Measurements from ENCODE around the gene TECTB.

The TECTB gene

DNA sequence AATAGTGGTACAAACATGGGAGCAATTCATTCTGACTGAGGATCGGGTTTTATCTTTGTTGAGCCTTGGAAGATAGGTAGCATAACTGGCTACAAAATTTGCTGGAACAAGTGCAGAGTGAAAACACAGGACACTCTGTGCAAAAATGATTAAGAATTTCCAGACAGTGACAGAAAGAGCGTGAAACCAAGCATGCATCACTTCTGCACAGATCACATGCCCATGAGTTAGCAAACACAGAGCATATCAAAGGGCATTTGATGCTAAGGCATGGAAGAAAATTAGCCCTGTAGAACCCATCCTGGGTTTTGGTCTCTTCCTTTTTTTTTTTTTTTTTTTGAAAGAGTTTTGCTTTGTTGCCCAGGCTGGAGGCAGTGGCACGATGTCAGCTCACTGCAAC lies 28.3 kb downstream of the TECTB start:
- TF ChIP-seq GATA3 (IDR thresholded peaks at IDR 0.05; ENCODE audit: low read depth, low read length) (no peak), GATA2 (IDR thresholded peaks at IDR 0.05; ENCODE audit: low read depth, low read length) (no peak)

DNA sequence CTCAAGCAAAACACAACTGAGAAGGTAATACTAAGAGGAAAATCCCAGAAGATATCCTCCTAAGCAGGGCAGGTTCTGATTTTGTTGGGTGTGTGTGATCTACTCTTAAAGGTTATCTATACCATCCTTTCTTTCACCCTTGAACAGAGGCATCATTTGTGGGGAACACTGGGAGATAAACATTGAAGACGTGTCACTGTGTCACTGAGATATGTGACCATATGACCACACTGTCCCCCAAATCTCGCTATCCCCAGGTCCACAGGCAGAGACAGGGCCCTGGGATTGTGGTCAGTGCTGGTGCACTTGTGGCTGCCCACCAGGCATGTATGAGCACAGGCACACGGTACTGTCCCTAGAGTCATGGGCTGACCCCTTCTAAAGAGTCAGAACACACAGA lies 30.0 kb downstream of the TECTB start:
- TF ChIP-seq GATA2 (IDR thresholded peaks at IDR 0.05; ENCODE audit: low read depth, low read length) (no peak), GATA3 (IDR thresholded peaks at IDR 0.05; ENCODE audit: low read depth, low read length) (no peak)

DNA sequence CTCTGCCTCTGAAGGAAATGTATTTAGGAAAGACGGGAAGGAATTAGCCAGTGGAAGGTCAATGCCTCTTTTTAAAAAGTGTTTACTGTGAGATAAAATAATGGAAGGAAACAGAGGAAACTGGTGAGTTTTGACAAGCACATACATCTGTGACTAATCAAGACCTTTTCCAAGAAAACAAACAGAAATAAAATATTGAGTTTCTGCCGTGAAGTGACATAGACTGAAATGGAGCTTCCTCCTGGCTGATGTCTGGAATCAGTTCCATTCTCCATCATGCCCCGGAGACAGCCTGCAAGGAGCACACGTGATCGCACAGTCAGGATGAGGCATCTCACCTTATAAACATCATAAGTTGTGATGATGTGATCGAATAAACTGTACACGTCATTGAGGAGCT lies 30.7 kb downstream of the TECTB start:
- TF ChIP-seq GATA3 (IDR thresholded peaks at IDR 0.05; ENCODE audit: low read depth, low read length), result no peak
- no peak for TF ChIP-seq GATA2 (IDR thresholded peaks at IDR 0.05; ENCODE audit: low read depth, low read length)

DNA sequence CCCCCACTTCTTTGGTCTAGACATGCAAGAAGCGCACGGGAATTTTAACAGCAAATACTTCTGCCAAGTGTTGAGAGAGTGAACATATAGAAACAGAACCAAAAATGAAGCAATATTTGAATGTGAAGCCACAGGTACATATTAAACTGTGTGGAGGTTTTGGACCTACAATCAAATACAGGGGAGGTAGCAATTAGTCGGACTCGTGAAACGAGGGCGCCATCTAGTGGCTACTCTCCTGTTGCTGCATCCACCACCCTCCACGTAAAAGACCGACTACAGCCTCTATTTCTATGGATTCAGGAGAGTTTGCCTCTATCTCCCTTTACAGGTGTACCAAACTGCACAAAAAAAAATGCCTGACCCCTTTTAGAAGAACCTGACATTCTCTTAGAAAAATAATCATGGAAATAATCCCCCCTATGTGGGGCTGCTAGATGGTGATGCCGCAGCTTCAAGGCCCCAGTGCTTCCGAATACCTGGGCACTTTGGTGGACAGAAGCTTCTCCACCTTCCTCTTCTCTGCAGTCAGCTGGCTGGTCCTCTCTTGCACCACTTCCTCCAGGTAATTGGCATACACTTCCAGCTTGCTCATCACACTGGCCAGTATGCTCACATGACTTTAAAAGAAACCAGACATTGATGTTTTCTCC lies 31.7 kb downstream of the TECTB start:
- TF ChIP-seq GATA2 (IDR thresholded peaks at IDR 0.05; ENCODE audit: low read depth, low read length), result no peak
- no peak for TF ChIP-seq GATA3 (IDR thresholded peaks at IDR 0.05; ENCODE audit: low read depth, low read length)

DNA sequence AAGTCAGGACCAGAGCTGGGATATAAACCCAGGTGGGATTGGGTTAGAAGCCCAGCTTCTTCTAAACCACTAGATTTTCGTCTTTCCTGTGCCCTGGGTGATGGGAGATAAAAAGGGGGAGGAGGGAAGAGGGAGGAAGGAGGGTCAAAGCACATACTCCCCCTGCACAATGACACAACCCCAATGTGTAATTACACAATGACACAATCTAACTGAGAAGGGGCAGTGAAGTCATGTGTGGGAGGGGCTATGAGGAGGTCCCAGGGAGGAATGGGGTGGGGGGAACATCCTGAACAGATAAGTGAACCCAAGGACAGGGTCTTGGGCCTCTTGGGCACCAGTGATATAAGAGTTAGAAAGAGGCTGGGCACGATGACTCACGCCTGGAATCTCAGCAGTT lies 44.5 kb downstream of the TECTB start:
- TF ChIP-seq GATA3 (IDR thresholded peaks at IDR 0.05; ENCODE audit: low read depth, low read length), result no peak
- TF ChIP-seq GATA2 (IDR thresholded peaks at IDR 0.05; ENCODE audit: low read depth, low read length), result no peak

DNA sequence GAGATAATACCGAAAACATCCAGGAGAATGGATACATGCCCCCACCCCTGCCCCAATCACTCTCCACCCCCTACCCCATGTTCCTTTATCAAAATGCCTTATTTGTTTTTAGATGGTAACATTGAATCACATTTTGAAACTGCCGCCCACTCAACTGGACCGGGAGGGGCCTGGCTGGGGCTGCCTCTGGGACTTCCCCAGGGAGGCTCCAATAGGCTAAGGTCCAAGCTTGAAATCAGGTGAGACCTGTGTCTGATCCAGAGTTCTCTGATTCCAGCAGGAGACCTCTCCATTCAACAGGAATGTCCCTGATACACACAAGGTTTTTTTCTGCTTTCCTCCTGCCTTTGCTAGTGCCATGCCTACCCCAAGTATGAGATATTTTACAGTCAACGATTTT lies 47.0 kb downstream of the TECTB start:
- TF ChIP-seq GATA2 (IDR thresholded peaks at IDR 0.05; ENCODE audit: low read depth, low read length), result no peak
- TF ChIP-seq GATA3 (IDR thresholded peaks at IDR 0.05; ENCODE audit: low read depth, low read length), result no peak

DNA sequence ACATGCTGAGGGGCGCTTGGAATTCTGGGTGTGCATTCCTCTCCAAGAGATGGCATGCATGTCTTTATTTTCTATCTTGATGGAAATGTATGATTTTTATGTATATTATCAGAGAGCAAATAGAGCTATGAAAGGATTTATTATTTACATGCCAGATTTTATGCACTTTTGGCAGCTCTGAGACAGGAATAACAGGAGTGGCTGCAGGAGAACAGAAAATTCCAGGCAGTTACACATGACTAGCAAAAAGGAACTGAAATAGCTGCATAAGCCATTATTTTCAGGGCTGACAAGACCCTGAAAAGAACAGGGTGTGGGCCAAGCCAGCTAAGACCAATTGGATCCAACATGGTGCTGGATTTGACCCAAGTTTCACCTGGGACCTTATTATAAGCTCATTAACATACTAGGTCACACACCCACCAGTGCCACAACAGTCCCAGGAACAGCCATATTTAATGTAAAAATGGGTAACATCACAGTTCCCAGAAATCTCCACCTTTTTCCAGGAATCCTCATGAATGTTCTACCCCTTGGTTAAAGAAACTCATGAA lies 47.5 kb downstream of the TECTB start:
- TF ChIP-seq GATA2 (IDR thresholded peaks at IDR 0.05; ENCODE audit: low read depth, low read length) (no peak), GATA3 (IDR thresholded peaks at IDR 0.05; ENCODE audit: low read depth, low read length) (no peak)

DNA sequence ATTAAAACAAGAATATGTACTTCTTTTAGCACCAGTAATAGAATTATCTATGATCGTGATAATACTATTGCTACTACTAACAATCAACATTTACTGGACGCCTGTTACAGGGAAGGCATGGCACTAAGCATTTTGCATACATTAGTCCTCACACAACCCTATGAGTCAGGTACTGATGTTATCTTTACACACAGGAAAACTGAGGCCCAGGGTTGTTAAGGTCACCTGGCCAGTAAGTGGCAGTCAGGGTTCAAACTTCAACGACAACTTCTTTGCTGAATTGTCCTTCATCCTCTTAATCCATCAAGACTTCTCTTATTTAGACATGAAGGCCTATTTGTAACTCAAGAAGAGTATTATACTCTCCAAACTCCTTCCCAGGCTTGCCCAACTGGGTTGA lies 48.8 kb downstream of the TECTB start:
- TF ChIP-seq GATA2 (IDR thresholded peaks at IDR 0.05; ENCODE audit: low read depth, low read length) (no peak), GATA3 (IDR thresholded peaks at IDR 0.05; ENCODE audit: low read depth, low read length) (no peak)

DNA sequence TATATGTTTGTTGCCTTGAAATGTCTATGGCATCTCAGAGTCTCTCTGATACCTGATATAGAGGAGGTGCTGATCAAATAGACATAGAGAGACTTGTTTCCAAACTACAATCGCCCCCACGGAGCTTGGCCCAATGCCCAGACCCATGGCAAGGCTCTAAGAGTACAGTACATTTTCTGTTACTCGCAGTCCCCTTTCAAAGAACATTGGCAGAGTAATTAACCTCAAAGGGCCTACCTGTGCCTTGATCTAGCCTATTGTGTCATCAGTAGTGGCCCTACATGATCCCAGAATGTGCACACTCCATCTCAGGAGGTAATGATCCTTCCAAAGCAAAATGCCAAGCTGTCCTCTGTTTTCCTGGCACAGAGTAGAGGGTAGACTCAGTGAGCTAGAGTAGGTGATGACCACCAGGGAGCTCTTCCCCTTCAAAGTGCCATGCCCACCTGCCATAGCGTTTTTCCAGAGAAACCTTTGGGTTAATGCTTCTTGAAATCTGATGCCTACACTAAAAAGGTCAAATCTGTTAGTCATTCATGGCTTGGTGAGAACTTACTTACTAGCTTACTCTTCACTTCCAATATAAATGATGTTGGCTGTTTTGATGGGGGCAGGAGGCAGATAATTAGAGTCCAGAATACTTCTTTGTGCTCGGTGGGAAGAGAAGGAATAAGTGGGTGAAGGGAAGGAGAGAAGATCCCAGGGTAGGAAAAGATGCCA lies 49.5 kb downstream of the TECTB start:
- TF ChIP-seq GATA2 (IDR thresholded peaks at IDR 0.05; ENCODE audit: low read depth, low read length) (no peak), GATA3 (IDR thresholded peaks at IDR 0.05; ENCODE audit: low read depth, low read length) (no peak)

DNA sequence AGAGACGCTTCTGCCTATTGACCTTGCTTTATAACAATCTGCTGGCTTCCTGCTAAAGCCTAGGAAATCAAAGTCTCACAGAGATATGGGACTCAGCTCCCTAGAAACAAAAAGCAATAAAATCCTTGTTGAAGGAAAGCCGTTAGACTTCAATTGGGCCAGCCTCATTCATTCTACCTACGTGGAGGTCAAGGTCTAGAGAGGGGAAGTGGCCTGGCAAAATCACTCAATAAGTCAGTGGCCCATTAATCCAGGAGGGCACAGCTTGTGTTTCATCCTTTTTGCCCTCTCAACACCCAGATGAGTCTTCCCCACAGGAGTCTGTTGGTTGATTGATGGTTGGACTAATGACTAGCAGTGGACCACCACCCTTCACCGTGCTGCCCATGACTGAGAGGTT lies 50.3 kb downstream of the TECTB start:
- TF ChIP-seq GATA2 (IDR thresholded peaks at IDR 0.05; ENCODE audit: low read depth, low read length), result no peak
- no peak for TF ChIP-seq GATA3 (IDR thresholded peaks at IDR 0.05; ENCODE audit: low read depth, low read length)

DNA sequence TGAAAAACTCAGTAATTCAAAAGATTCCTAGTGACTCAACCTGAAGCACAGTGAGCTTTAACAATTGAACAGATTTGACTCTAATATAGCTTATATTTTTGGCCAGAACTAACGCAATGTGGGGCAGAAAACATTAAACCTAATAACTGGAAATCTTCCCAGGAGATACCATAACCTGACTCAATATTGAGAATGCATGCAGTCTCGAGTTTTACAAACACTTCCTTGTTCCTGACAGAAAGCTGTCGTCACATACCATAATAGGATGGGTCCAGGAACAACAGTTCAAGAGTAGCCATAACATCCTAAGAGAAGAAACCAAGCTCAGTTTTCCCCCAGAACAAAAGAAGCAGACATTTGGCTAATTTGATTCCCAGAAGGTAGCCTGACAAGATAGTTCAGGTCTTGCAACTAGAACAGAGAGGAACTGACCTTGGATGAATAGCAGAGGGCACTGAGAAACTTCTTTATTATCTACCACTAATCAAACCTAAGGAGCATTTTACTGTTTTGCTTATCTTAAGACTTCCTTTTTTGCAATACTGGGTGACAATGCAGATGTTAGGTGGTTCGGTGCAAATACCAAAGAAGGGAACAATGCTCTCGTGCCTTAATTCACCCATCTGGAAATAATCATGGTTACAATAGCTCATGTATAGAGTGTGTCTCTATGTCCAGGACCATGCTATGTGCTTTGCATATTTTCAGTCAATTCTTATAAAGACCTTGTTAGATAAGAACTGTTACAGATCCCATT lies 52.1 kb downstream of the TECTB start:
- TF ChIP-seq GATA3 (IDR thresholded peaks at IDR 0.05; ENCODE audit: low read depth, low read length) (no peak), GATA2 (IDR thresholded peaks at IDR 0.05; ENCODE audit: low read depth, low read length) (no peak)

DNA sequence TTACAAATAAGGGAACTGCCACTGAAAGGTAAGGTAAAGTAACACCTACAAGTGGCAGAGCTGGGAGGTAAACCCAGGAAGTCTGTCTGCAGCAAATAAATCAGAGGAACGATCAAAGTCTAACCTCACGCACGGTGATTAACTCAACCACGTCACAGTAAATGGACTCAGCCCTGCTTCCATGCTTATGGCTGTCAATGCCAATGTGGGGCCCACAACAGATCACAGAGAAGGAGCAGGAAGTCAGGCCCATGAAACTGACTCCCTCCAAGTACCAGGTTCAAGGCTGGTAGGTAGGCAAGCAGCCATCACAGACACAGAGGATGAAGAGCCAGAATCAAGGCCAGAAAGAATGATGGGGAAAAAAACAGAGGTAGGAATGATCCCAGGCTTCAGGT lies 52.7 kb downstream of the TECTB start:
- TF ChIP-seq GATA2 (IDR thresholded peaks at IDR 0.05; ENCODE audit: low read depth, low read length), result no peak
- TF ChIP-seq GATA3 (IDR thresholded peaks at IDR 0.05; ENCODE audit: low read depth, low read length), result no peak

DNA sequence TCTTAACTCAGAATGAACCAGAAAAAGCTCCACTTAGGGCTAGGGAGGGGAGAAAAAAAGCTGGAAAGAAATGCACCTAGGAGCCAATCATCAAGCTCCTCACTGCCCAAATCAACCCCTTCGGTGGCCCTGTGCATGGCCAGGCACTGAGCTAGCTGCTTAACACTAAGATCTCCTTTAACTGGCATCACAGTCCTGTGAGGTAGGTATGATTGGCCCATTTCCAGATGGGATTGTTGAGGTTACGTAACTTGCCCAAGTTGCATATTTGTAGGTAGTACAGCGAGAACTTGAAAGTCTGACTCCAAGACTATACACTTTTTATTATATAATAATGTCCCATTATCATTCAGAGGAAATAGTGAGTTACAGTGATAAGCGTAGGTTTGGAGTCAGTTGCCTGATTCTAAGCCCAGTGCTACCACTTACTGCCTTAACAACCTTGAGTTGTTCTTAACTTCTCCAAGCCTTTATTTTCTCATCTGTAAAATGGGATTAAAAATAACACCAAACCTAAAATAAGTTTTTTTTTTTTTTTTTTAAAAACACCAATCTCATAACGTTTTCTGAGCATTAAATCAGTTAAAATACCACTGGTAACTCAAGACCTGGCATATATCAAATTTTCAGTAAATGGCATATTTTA lies 53.5 kb downstream of the TECTB start:
- TF ChIP-seq GATA3 (IDR thresholded peaks at IDR 0.05; ENCODE audit: low read depth, low read length), result no peak
- no peak for TF ChIP-seq GATA2 (IDR thresholded peaks at IDR 0.05; ENCODE audit: low read depth, low read length)

DNA sequence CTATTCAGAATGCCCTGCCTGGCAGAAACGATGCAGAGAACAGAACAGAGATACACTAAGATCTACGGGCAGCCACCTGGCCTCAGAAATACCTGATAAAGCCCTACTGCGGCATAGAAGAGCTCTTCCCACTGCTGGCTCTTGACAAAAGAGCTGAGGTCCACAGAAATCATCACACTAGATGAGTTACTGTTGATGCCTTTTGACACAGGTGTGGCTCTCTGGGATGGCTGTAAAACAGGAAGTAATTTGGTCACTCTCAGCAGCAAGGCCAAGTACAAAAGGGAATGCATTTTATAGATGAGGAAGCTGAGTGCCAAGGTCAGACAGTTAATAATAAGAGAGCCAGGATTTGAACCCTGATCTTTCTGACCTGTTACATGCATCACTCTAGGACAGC lies 55.8 kb downstream of the TECTB start:
- TF ChIP-seq GATA3 (IDR thresholded peaks at IDR 0.05; ENCODE audit: low read depth, low read length), result no peak
- TF ChIP-seq GATA2 (IDR thresholded peaks at IDR 0.05; ENCODE audit: low read depth, low read length), result no peak

All from SH-SY5Y (cell line).